NOMO-1 treated with DMSO at 0.1 percent for 48 hours (cell line): ENCODE results near the gene C5AR1.
A peak's percentile ranks its signal among the peaks of the same experiment; 100 is the strongest.
"Not testable (repeated sequence)": the region's sequence is repeated elsewhere in the genome, so short reads cannot be mapped to it uniquely, and the experiment has no call there.

Experiments
- DNase-seq: peaks from one replicate; lab custom pipeline; 2025; ENCODE audit not compliant: unreplicated experiment; lab: John Stamatoyannopoulos, UW

The C5AR1 gene

GRCh38 chr19:47363758-47364531, 54.3 kb downstream of the C5AR1 start:
- peak; percentile 77 for DNase-seq

GRCh38 chr19:47365455-47365854, 55.8 kb downstream of the C5AR1 start:
- not testable (repeated sequence) for DNase-seq

- peak; percentile 77 for DNase-seq
Measured at GRCh38 chr19:47370045-47370611, 60.5 kb downstream of the C5AR1 start.

- no peak for DNase-seq
Measured at GRCh38 chr19:47371261-47371660, 61.6 kb downstream of the C5AR1 start.
